SK-N-SH (cell line): ENCODE results near the gene OSBP2. TPM values are rescaled to one million over a fixed set of nuclear protein-coding genes. Genes with fewer than 3 reads are reported as not detected.

Experiments used
- CTCF ChIA-PET: fragments of 300-600, 350-600 bp; formaldehyde crosslinking; extraction: SDS; loops from one replicate; lab custom pipeline; 2021; lab: Yijun Ruan, JAX
- POLR2A ChIA-PET: fragments of 350-600 bp; sonication (Branson Sonifier 250); formaldehyde crosslinking; extraction: SDS; loops from one replicate; lab custom pipeline; 2020; ENCODE audit warnings: antibody characterized with exemption, inconsistent platforms; lab: Yijun Ruan, JAX
- DNase-seq: peaks from one replicate; pipeline ENCODE4 v3.0.0; 2012
- H2AFZ ChIP-seq: fragments of 200-600 bp; sonication (generic); 2 replicates; pipeline ENCODE4 v1.8.1; 2016; ENCODE audit warnings: antibody characterized with exemption, mild to moderate bottlenecking, low read depth
- H3F3A ChIP-seq: fragments of 200-600 bp; sonication (generic); replicated peaks from 2 replicates; pipeline ENCODE3; 2016; ENCODE audit warnings: antibody characterized with exemption, mild to moderate bottlenecking; ENCODE audit not compliant: insufficient read depth
- H3K27ac ChIP-seq, 2 experiments: fragments of 200-500 bp in 1 of 2; fragments of 200-600 bp in 1 of 2; sonication (Bioruptor generic) in 1 of 2; sonication (generic), shearing (Covaris generic) in 1 of 2; 2 replicates each; pipeline versions ENCODE4 v1.5.1 to v1.6.1; 2014 to 2016; ENCODE audit warnings: low read depth in 2 of 2, inconsistent platforms in 1 of 2, low read length in 1 of 2, mild to moderate bottlenecking in 1 of 2, mixed read lengths in 1 of 2
- H3K27me3 ChIP-seq: fragments of 200-600 bp; sonication (generic), shearing (Covaris generic); 2 replicates; pipeline ENCODE4 v1.6.1; 2016; ENCODE audit warnings: mixed run types; ENCODE audit not compliant: insufficient read depth
- H3K36me3 ChIP-seq, 2 experiments: fragments of 200-500 bp in 1 of 2; fragments of 200-600 bp in 1 of 2; sonication (Bioruptor generic) in 1 of 2; sonication (generic) in 1 of 2; replicated peaks in 1 of 2; 2 replicates each; pipeline versions ENCODE3 to v1.5.1; 2014 to 2016; ENCODE audit warnings: low read length in 1 of 2, mild to moderate bottlenecking in 1 of 2; ENCODE audit not compliant: insufficient read depth in 2 of 2, control insufficient read depth in 1 of 2
- H3K4me1 ChIP-seq, 2 experiments: fragments of 200-500 bp in 1 of 2; fragments of 200-600 bp in 1 of 2; sonication (Bioruptor generic) in 1 of 2; sonication (generic), shearing (Covaris generic) in 1 of 2; 2 replicates each; pipeline versions ENCODE4 v1.5.1 to v1.6.1; 2014 to 2016; ENCODE audit warnings: low read depth in 1 of 2, low read length in 1 of 2, mixed run types in 1 of 2; ENCODE audit not compliant: insufficient read depth in 2 of 2, control insufficient read depth in 1 of 2
- H3K4me2 ChIP-seq: fragments of 200-600 bp; sonication (generic), shearing (Covaris generic); 2 replicates; pipeline ENCODE4 v1.6.1; 2017; ENCODE audit warnings: mixed run types
- H3K4me3 ChIP-seq, 2 experiments: fragments of 200-500 bp in 1 of 2; fragments of 200-600 bp in 1 of 2; sonication (Bioruptor generic) in 1 of 2; sonication (generic), shearing (Covaris generic) in 1 of 2; 2 replicates each; pipeline versions ENCODE4 v1.5.1 to v1.8.1; 2014 to 2016; ENCODE audit warnings: low read depth in 2 of 2, inconsistent platforms in 1 of 2, low read length in 1 of 2, mild to moderate bottlenecking in 1 of 2, mixed read lengths in 1 of 2, moderate library complexity in 1 of 2
- H3K79me2 ChIP-seq: fragments of 200-600 bp; sonication (generic); 2 replicates; pipeline ENCODE4 v1.8.1; 2017; ENCODE audit warnings: mild to moderate bottlenecking; ENCODE audit not compliant: insufficient read depth
- H3K9ac ChIP-seq: fragments of 200-600 bp; sonication (generic); 2 replicates; pipeline ENCODE4 v1.6.1; 2017; ENCODE audit warnings: mixed run types
- H3K9me2 ChIP-seq: fragments of 200-600 bp; sonication (generic); 2 replicates; pipeline ENCODE4 v1.6.1; 2017; ENCODE audit warnings: mixed run types
- H3K9me3 ChIP-seq: fragments of 200-600 bp; sonication (generic); 2 replicates; pipeline ENCODE4 v1.6.1; 2017; ENCODE audit warnings: mixed run types, mild to moderate bottlenecking, moderate library complexity
- H4K20me1 ChIP-seq: fragments of 200-600 bp; sonication (generic); 2 replicates; pipeline ENCODE4 v1.6.1; 2017; ENCODE audit warnings: mild to moderate bottlenecking, mixed run types; ENCODE audit not compliant: insufficient read depth
- ELF1 ChIP-seq: IDR thresholded peaks from 2 replicates; pipeline ENCODE4 v1.4.0; 2012
- GABPA ChIP-seq: IDR thresholded peaks from 2 replicates; pipeline ENCODE4 v1.4.0; 2012; ENCODE audit warnings: low read depth, mild to moderate bottlenecking
- GATA2 ChIP-seq: sonication (generic); formaldehyde crosslinking; IDR thresholded peaks from 2 replicates; pipeline ENCODE4 v1.5.0; 2020; ENCODE audit warnings: mild to moderate bottlenecking, missing genetic modification reagents
- IRF3 ChIP-seq: fragments of 150-350 bp; IDR thresholded peaks from 2 replicates; pipeline ENCODE4 v1.6.1; 2016; ENCODE audit warnings: mild to moderate bottlenecking, low read depth, low read length
- MAX ChIP-seq: IDR thresholded peaks from 2 replicates; pipeline ENCODE4 v1.4.0; 2012; ENCODE audit warnings: low read depth
- RAD21 ChIP-seq: IDR thresholded peaks from 2 replicates; pipeline ENCODE4 v1.6.1; 2012; ENCODE audit warnings: mild to moderate bottlenecking, low read length
- SIN3A ChIP-seq: IDR thresholded peaks from 2 replicates; pipeline ENCODE4 v1.6.1; 2012; ENCODE audit warnings: low read depth, mild to moderate bottlenecking, low read length, moderate library complexity, borderline replicate concordance
- SMC3 ChIP-seq: IDR thresholded peaks from 2 replicates; pipeline ENCODE4 v1.6.1; 2012; ENCODE audit warnings: low read depth, low read length, improper control_type of control experiment
- TCF12 ChIP-seq: IDR thresholded peaks from 2 replicates; pipeline ENCODE4 v1.4.0; 2012
- USF1 ChIP-seq: IDR thresholded peaks from 2 replicates; pipeline ENCODE4 v1.4.0; 2012; ENCODE audit warnings: low read depth, borderline replicate concordance
- WGBS: methylation state at CpG from one replicate; pipeline ENCODE4 v1.1.6; 2017; ENCODE audit warnings: low lambda C conversion rate; 5-methylcytosine and 5-hydroxymethylcytosine counted together
- polyA plus RNA-seq, 3 experiments: library from polyadenylated mRNA; depleted of rRNA; stranded (reverse); fragments of >200 nt; gene quantifications; 2 replicates each; pipeline ENCODE4 v1.2.3, GENCODE V29; 2012

OSBP2 gene
- polyA plus RNA-seq, 1 of the 3 experiments (the other 2 are of a cell fraction): 3.1 TPM

- peaks cover 8 to 10% of the 10 kb centered on the region in 2 experiments; a peak in 2 of 4 replicates for H3K4me1 ChIP-seq
- no peak overlapping the region for H3K4me2 ChIP-seq
- DNase-seq: no peak
- no peak overlapping the region for H3K27ac ChIP-seq
- no peak overlapping the region for H2AFZ ChIP-seq
- H4K20me1 ChIP-seq: no peaks in the 10 kb centered on the region
- ChIA-PET CTCF (no interaction called here), POLR2A (interaction anchor here (0.6 kb wide), 1 partner anchor 1024 kb away, joined by 4 read pairs; no protein-coding TSS in a partner anchor)
- no peaks in the 10 kb centered on the region for H3K36me3 ChIP-seq
- WGBS: 97% methylated on average over 5 of the region's 6 CpGs
- H3K4me3 ChIP-seq: no peak overlapping the region
- H3F3A ChIP-seq: peaks cover 13% of the 10 kb centered on the region
- TF ChIP-seq GABPA (no peak), SIN3A (no peak), GATA2 (CRISPR knock-in tag) (no peak), RAD21 (no peak), ELF1 (no peak), MAX (no peak), SMC3 (no peak), USF1 (no peak), IRF3 (no peak)
- TF ChIP-seq, all 33 proteins: peak for 0
- no peaks in the 10 kb centered on the region for H3K9me2 ChIP-seq
- no peaks in the 10 kb centered on the region for H3K79me2 ChIP-seq
- H3K9ac ChIP-seq: no peak overlapping the region
- H3K27me3 ChIP-seq: no peaks in the 10 kb centered on the region
- H3K9me3 ChIP-seq: no peaks in the 10 kb centered on the region
Measured at GRCh38 chr22:30832407-30832987, 137.8 kb downstream of the OSBP2 start.

GRCh38 chr22:30833322-30833721 lies 138.6 kb downstream of the OSBP2 start:
- WGBS: 100% methylated on average over 2 of the region's 2 CpGs
- no peaks in the 10 kb centered on the region for H3K27me3 ChIP-seq
- H3K36me3 ChIP-seq: no peaks in the 10 kb centered on the region
- H3K9me2 ChIP-seq: no peaks in the 10 kb centered on the region
- TF ChIP-seq TCF12: no peak
- ChIA-PET POLR2A (interaction anchor here (0.6 kb wide), 1 partner anchor 1025 kb away, joined by 4 read pairs; no protein-coding TSS in a partner anchor), CTCF (no interaction called here)
- no peak for DNase-seq
- H4K20me1 ChIP-seq: no peaks in the 10 kb centered on the region
- H3K27ac ChIP-seq: no peak overlapping the region
- H3K4me2 ChIP-seq: no peak overlapping the region
- H2AFZ ChIP-seq: no peak overlapping the region
- peaks cover 13% of the 10 kb centered on the region for H3F3A ChIP-seq
- peaks cover 8 to 10% of the 10 kb centered on the region in 2 experiments; a peak in 2 of 4 replicates for H3K4me1 ChIP-seq
- H3K4me3 ChIP-seq: no peak overlapping the region
- H3K79me2 ChIP-seq: no peaks in the 10 kb centered on the region
- H3K9ac ChIP-seq: no peak overlapping the region
- peaks cover 3% of the 10 kb centered on the region; the same call in 1 of the 2 replicates for H3K9me3 ChIP-seq
